Ishikawa (cell line): ENCODE results near the gene CUEDC1.
A peak's percentile ranks its signal among the peaks of the same experiment; 100 is the strongest.

ENCODE experiments used
- CREB1 ChIP-seq: IDR thresholded peaks from 2 replicates; pipeline ENCODE4 v1.6.1; 2012; ENCODE audit warnings: low read depth
- EGR1 ChIP-seq: IDR thresholded peaks from 2 replicates; pipeline ENCODE4 v1.6.1; 2012
- EP300 ChIP-seq: IDR thresholded peaks from 2 replicates; pipeline ENCODE4 v1.6.1; 2012; ENCODE audit warnings: borderline replicate concordance
- FOXM1 ChIP-seq: IDR thresholded peaks from 2 replicates; pipeline ENCODE4 v1.6.1; 2012; ENCODE audit warnings: low read depth, borderline replicate concordance
- MAX ChIP-seq: IDR thresholded peaks from 2 replicates; pipeline ENCODE4 v1.6.1; 2012
- NFIC ChIP-seq: IDR thresholded peaks from 2 replicates; pipeline ENCODE4 v1.6.1; 2012
- RAD21 ChIP-seq: IDR thresholded peaks from 2 replicates; pipeline ENCODE4 v1.6.1; 2012; ENCODE audit warnings: low read depth
- REST ChIP-seq: IDR thresholded peaks from 2 replicates; pipeline ENCODE4 v1.6.1; 2012; ENCODE audit warnings: low read depth, mild to moderate bottlenecking
- USF1 ChIP-seq: IDR thresholded peaks from 2 replicates; pipeline ENCODE4 v1.6.1; 2012
- YY1 ChIP-seq: IDR thresholded peaks from 2 replicates; pipeline ENCODE4 v1.6.1; 2012; ENCODE audit warnings: low read depth
- ZBTB7A ChIP-seq: IDR thresholded peaks from 2 replicates; pipeline ENCODE4 v1.6.1; 2012; ENCODE audit warnings: low read depth

GRCh38 chr17:57940231-57940630 is 15.0 kb downstream of the CUEDC1 start:
- TF ChIP-seq MAX (no peak), REST (no peak), RAD21 (no peak), YY1 (no peak), EGR1 (no peak), CREB1 (no peak), ZBTB7A (no peak), FOXM1 (no peak), EP300 (no peak), USF1 (peak; percentile 95), NFIC (no peak)
